GM21381 (cell line): ENCODE measurements around the gene ZNF45.
"Not testable (repeated sequence)": the region's sequence is repeated elsewhere in the genome, so short reads cannot be mapped to it uniquely, and the experiment has no call there.

Experiments used
- ATAC-seq: cut with Tn5 transposase; IDR thresholded peaks from one replicate; pipeline ENCODE4 v1.9.1; 2021; ENCODE audit warnings: mild to moderate bottlenecking, moderate library complexity; ENCODE audit not compliant: unreplicated experiment

ZNF45 gene

DNA sequence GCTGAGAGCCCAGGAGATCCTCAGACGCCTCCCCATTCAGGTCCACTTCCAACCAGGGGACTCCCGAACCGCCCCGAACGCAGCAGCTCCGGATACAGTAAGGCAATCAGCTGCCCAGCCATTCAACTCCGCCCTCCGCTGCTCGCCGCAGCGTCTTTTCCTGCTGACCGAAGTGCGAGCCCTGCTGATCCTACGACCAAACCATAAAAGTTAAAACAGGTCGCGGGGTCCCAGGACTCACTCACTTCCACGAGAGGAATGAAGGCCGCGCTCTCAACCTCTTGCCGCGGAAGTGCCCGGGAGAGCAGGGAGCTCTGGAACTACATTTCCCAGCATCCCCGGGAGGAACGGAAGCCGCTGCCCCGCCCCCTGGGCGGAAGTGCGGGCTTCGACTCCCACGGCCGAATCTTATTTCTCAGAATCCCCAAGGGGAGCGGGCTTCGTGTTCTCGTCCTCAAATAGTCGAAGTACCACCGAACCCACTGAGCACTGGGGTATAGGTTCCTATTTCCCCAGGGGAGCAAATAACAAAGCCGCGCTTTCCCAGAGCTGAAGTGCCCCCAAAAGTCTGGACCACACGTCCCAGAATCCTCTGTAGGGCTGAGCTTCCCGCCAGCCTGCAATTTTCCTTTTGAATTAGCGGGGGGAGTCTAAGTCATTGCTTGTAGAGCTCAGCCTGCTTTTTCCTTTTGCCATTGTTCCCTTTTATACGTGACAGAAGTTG lies at the start of gene ZNF45:
Gene ZNF45 (minus strand): TSS at position 298 of the 724 bp plus-strand sequence. CDS start 13,097 bp downstream, outside the sequence.
- ATAC-seq = peak; percentile 93

DNA sequence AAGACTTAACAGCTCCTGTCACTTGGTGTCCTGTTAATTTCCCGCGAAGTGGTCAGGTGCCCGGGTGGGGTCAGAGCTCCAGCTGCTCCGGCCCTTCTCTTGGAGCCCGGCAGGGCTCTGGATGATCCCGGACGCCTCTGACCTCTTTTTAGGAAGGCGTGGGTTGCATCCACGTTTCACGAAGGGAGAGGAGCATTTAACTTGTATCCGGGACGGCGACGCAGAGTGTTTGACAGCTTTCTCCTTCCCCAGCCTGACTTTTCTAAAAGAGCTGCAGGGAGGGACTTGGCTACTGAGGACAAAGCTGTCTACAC lies 49.6 kb upstream of the ZNF45 start:
- peak; percentile 9 for ATAC-seq

DNA sequence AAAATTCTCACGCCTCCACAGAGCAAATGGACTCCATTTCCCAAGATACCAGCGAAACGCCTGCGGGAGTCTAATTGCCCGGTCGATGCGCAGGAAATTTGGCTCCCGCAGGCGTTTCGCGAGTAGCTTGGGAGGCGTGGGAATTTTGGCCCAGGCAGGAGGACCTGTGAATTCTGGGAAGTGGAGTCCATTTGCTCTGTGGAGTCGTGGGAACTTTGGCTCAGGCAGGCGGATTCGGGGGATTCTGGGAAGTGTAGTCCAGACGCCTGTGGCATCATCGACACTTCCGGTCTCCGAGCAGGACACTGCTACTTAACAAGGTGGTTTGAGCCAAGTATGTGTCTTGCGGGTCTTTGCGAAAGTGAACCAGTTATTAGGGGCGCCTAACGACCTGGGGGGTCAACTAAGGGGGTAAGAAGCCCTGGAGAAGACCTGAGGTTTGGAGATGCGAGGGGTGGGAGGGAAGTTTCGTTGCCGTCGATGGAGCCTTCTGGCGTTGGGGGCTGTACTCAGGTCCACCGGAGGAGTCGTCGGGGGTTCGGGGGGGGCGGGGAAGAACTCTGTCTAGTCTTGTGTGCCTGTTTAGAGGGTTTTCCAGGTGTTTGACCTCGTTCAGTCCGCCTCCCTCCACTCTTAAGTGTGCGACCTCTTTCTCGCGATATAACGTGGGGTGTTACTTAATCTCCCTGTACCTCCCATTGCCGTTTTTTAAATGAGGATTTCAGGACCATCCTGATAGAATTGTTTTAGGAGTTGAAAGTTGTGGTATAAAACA lies 49.0 kb upstream of the ZNF45 start, which contains the start of gene ZNF155:
Gene ZNF155 (plus strand): TSS at position 277 of the 775 bp plus-strand sequence. CDS start 4,356 bp downstream, outside the sequence.
- peak; percentile 95 for ATAC-seq

DNA sequence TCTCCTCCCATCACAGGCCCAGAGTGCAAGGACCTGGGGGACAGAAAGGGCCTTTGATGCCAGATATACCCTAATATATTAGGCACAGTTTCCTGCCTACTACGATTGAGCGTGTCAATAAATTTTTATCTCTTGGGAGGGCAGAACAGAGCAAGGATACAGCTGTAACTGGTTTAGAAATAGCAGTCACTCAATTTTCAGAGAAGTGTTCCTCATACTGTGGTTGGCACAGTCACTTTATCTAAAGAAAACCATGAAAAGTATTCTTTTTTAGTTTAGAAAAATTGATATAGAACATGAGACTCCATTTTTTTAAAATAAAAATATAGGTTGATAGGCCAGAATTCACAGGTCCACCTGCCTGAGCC lies 48.4 kb upstream of the ZNF45 start:
- no peak for ATAC-seq

DNA sequence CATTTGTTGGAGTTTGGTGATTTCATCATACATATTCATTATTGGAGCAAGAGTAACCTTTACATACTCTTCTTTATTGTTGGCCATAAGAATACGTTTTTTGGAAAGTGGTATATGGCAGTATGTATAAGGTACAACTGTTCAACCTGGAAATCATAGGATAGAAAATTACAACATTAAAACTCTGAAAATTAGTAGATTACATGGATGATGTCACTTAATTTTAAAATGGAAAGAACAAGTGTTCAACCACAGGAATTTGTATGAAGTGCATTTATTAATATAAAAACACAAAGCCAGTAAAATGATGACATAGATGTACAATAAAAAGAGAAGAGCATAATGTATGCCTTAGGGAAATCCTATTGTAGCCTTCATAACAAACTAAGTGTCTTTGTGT lies 41.6 kb upstream of the ZNF45 start:
- ATAC-seq = no peak

DNA sequence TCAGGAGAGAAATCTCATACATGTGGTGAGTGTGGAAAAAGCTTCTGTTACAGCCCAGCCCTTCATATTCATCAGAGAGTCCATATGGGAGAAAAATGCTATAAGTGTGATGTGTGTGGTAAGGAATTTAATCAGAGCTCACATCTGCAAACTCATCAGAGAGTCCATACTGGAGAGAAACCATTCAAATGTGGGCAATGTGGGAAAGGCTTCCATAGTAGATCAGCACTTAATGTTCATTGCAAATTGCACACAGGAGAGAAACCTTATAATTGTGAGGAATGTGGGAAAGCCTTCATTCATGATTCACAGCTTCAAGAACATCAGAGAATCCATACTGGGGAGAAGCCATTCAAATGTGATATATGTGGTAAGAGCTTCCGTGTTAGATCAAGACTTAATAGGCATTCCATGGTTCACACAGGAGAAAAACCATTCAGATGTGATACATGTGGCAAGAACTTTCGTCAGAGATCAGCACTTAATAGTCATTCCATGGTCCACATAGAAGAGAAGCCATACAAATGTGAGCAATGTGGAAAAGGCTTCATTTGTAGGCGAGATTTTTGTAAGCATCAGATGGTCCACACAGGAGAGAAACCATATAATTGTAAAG lies 31.1 kb upstream of the ZNF45 start:
- no peak for ATAC-seq

DNA sequence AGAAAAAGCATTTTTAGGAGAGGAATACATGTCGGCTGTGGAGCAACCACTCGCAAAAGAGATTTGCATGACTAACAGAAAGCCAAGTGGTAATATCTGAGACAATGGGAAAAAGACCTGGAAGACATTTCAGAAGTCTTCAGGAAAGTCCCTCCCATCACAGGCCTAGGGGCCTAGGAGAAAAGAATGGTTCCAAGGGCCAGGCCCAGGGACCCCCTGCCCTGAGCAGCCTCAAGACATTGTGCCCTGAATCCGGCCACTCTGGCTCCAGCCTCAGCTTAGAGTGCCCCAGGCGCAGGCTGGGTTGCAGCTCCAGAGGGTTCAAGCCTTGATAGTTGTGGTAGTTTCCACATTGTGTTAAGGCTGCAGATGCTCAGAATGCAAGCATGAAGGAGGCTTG lies 25.3 kb upstream of the ZNF45 start:
- ATAC-seq = no peak

DNA sequence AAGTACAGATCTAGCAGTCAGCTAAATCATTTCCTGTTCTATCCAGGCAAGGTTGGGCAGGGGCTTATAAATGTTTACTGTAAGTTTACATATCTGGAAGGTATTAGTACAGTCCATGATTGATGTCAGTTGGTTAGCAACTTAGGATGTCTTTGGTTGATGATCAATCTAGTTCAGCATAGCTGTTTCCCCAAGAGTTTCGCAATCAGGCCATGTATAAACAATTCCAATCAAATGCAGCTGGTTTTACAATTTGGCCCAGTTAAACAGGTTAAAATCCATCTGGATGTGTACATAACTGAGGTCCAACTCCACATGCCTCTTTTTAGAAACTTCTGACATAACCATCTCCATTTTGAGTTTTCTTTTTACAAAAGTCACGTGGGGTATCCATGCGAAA lies 22.8 kb upstream of the ZNF45 start:
- no peak for ATAC-seq

DNA sequence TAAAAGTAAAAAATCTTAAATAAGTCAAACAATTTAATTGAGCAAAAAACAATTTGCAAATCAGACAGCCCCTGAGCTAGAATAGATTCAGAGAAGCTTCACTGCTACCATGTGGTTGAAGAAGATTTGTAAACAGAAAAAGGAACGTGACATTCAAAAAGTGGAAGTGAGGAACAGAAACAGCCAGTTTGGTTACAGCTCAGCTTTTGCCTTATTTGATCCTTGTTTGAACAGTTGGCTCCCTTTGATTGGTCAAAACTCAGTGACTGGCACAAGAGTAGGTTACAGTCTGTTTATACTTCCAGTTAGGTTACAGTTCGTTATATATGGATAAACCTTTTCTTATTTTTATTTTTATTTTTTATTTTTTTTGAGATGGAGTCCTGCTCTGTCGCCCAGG lies 21.7 kb upstream of the ZNF45 start:
- ATAC-seq = no peak

DNA sequence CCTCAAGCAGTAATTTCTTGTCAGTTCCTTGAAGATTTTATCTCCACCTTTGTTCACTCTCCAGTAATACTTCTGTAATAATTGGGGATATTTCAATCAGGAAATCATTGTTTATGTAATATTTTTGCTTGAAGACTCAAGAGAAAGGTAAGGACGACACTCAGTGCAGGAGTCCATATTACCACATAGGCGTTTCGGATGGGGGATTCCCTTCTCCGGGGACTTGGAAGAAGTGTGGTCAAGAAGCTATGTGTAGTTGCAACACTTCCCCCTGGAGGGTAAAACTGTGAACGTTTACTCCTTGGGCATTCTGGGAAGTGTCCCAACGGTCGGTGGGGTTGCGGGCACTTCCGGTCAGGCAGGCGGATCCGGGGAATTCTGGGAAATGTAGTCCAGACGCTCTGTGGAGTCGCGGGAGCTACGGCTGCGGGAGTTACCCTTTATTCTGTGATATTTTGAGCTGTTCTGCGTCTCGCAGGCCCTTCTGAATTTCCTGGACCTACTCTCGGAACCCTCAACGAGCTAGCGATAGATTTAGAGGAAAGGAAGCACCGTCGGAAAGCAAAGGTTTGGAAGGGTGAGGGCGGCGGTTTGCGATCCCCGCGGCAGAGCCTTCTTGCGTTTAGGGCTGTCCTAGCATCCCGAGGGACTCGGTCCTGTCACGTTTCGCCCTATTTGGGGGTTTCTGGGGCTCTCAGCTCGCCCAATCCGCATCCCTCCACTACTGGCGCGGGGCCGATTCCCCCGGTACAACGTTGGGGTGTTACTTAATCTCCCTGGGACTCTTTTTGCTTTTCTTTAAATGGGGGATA lies 16.0 kb upstream of the ZNF45 start, which contains the start of gene ZNF221:
Gene ZNF221 (plus strand): TSS at position 395 of the 812 bp plus-strand sequence. CDS start 11,499 bp downstream, outside the sequence.
- peak; percentile 98 for ATAC-seq

DNA sequence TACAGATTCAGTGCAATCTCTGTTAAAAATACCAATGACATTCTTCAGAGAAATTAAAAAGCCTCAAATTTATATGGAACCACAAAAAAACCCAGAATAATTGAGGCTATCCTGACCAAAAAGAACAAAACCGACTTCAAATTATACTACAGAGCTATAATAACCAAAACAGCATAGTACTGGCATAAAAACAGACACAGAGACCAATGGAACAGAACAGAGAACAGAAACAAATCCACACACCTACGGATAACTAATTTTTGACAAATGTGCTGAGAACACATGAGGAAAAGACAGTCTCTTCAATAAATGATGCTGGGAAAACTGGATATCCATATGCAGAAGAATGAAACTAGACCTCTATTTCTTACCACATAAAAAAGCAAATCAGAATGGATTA lies 14.7 kb upstream of the ZNF45 start:
- ATAC-seq = not testable (repeated sequence)

DNA sequence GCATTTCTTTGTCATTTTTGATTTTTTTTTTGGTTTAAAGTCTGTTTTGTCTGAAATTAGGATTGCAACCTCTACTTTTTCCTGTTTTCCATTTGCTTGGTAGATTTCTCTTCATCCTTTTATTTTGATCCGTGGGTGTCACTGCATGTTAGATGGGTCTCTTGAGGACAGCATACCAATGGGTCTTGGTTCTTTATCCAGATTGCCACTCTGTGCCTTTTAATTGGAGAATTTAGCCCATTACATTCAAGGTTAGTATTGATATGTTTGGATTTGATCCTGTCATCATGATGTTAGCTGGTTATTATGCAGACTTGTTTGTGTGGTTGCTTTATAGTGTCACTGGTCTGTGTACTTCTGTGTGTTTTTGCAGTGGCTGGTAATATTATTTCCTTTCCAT lies 12.3 kb upstream of the ZNF45 start:
- ATAC-seq = not testable (repeated sequence)

DNA sequence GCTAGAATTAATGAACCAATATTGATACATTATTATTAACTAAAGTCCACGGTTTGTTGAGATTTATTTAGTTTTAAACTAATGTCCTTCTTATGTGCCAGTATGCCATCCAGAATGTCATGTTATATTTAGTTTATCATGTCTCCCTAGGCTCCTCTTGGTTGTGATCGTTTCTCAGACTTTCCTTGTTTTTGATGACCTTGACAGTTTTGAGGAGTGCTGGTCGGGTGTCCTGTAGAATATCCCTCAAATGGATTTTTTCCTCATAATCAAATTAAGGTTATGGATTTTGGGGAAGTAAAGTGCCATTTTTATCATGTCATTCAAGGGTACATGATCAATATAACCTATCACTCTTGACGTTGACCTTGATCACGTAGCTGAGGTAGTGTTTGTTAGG lies 6.1 kb upstream of the ZNF45 start:
- ATAC-seq = no peak

DNA sequence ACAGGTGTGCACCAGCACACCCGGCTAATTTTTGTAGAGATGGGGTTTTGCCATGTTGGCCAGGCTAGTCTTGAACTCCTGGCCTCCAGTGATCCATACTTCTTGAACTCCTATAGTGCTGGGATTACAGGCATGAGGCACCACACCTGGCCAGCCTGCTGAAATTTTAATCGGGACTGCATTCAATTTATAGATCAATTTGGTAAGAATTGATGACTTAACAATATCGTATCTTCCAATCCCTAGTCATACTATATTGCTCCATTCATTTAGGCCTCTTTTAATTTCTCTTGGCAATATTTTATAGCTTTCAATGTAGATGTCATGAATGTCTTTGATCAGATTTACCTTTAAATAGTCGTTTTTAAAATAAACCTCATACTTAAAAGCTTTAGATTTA lies 5.6 kb upstream of the ZNF45 start:
- ATAC-seq = no peak

DNA sequence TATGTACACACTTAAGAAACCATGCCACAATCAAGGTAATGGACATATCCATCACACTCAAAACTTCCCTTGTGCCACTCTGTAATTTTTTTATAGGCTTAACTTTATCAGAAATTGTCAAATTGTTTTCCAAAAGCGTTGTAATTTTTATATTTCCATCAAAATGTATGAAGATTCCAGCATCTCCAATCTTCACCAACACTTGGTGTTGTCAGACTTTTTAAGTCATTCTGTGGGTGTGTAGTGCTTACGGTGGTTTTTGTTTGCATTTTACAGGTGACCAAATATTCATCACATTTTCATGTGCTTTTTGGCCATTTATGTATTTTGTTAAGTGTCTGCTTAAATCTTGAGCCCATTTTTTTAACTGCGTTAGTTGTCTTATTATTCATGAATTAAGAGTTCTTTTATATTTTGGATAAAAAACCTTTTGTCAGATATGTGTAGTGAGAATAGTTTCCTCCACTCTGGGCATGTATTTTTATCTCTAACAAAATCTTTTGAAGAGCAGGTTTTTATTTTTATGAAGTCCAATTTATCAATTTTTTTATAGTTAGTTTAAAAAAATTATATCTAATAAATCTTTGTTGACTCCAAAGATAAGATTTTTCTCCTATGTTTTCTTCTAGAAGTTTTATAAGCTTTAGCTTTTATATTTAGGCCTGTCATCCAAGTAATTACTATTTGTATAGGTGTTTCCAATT lies 4.6 kb upstream of the ZNF45 start:
- no peak for ATAC-seq

DNA sequence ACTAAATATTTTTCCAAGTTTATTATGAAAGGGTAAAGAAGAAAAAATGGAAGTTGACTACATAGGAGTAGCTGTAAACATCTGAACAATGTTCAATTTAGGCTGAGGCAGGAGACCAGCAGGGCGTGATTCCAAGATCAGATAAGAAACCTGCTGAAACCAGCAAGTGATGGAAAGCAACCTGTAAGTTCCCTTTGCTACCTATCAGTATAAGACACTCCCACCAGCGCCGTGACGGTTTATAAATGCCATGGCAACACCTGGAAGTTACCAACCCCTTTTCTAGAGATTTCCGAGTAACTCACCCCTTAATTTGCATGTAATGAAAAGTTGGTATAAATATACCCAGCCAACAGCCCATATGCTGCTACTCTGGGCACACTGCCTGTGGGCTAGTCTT lies 1.1 kb upstream of the ZNF45 start:
- ATAC-seq = no peak

DNA sequence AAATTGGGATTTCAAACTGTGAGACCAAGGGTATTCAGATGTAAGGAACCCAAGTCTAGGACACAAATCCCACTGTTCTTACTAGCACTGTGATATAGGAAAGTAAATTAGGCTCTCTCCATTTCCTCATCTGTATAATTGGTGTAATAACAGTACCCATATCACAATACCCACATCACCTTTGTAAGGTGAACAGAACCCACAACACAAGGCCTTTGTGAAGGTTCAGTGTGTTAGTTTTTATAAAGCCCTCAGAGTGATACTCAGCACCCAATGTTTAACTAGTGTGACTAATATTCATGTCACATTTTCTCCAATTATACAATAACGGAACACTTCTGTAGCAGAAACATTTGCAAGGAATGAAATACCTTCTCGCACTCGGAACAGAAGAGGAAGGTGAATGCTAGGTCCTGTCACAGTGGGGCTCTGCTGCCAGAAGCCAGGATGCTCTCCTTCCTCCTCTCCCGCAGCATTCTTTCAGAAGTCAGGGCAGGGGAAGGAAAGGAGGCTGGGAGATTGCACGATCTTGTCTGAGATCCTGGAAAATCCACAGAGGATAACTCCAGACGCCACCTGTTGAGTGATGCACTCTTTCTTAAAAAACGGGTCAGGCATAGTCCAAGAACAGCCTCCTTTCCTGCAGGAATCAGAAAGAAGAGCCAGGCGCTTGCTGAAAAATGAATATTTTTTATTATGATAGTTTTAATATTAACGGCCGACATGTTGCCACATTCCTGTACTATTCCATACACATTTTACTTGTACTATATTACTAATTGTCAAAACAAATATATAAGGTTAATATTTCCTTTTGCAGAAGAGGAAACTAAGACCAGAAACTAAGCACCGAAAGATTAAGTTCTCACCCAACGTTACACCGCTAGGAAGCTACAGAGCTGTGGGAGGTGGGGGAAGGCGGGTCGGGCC lies 762 bp downstream of the ZNF45 start:
- ATAC-seq = no peak

DNA sequence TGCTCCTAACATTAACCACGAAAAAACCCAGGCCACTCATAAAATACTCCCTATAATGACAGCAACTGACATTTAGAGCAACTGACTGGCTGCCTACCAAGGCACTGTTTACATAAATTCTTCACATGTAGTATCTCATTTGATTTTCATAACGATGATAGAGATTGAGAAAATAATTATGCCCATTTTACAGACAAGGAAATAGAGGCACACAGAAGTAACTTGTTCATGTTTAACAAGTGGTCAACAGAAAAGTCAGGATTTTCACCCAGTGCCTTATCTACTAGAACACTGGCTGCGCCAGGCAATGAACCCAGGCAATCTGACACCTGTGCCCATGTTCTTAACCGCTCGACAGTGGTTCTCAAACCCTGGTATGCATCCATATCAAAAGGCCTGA lies 6.3 kb downstream of the ZNF45 start:
- ATAC-seq = no peak

DNA sequence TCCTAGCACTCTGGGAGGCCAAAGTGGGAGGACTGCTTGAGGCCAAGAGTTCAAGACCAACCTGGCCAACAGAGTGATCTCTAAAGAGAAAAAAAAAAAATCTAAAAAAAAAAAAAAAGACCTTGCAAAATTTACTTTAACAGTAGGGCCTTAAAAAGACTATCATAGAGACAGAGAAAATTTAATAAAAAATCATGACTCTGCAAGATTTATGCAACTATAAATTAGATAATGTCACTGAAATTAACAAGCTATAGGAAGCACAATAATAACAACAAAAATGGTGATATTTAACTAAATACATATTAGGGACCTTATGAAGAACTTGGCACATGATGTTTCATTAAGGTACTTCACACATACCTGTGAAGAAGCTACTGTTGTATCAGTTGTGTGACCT lies 11.2 kb downstream of the ZNF45 start:
- ATAC-seq = no peak
